ENCODE results near the gene KCNAB1. TPM values are rescaled to one million over a fixed set of nuclear protein-coding genes. Genes with fewer than 3 reads are reported as not detected.

Gene KCNAB1
- total and polyA plus RNA-seq, 10 of the 15 experiments (the other 5 are each of a cell fraction or from before 2014, with no cell fraction given): 0.11 to 0.69 (median 0.43) TPM; not detected in 6

DNA sequence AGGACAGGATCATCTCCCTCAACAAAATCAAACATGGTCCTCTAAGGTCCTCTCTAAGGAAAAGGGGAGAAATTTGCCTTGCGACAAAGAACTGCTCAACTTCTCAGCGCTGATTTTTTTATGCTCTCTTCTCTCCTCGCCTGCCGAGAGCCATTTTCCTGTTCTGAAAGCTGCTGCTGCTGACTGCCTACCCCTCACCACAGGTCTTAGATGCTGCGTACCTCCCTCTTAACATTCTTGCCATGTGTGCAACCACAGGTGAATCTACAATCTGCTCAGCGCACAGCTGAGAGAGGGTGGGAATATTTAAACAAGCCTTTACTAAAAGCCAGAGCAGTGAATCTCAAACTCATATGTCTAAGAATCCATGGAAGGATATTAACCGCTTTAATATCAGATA lies 223.8 kb downstream of the KCNAB1 start:
- Histone ChIP-seq H3K27me3 (replicated peaks in 1 of 2; ENCODE audit: control insufficient read depth in 2 of 2, insufficient read depth in 2 of 2, low read length in 1 of 2) (no peaks in the 10 kb centered on the region; a peak in 1 of 4 replicates), H3K79me2 (ENCODE audit: control insufficient read depth, insufficient read depth, low read length) (no peaks in the 10 kb centered on the region), H3K36me3 (ENCODE audit: control insufficient read depth in 2 of 2, insufficient read depth in 2 of 2, low read length in 1 of 2) (no peaks in the 10 kb centered on the region), H3K9ac (ENCODE audit: control insufficient read depth, insufficient read depth, low read length) (no peak overlapping the region), H3K4me1 (ENCODE audit: control insufficient read depth, insufficient read depth, low read length) (peaks cover 6% of the 10 kb centered on the region), H3K27ac (ENCODE audit: control insufficient read depth, insufficient read depth) (no peak overlapping the region), H2AFZ (ENCODE audit: control insufficient read depth, low read depth, low read length) (no peak overlapping the region), H3K4me2 (ENCODE audit: control insufficient read depth, insufficient read depth) (no peak overlapping the region), H3K4me3 (no peak overlapping the region), H3K9me3 (replicated peaks; ENCODE audit: control insufficient read depth, insufficient read depth, low read length) (no peaks in the 10 kb centered on the region), H4K20me1 (ENCODE audit: control insufficient read depth, insufficient read depth) (no peaks in the 10 kb centered on the region)
- ChIA-PET POLR2A (no interaction called here), CTCF (interaction anchor here (2.9 kb wide), 1 partner anchor 39 kb away, joined by 11 read pairs; no protein-coding TSS in a partner anchor), SMC1A (ENCODE audit: uncharacterized antibody, unreplicated experiment) (interaction anchor here (0.8 to 3.4 kb wide), 3 partner anchors 9 to 38 kb away, joined by 3 to 16 read pairs (median 3); no protein-coding TSS in a partner anchor), RAD21 (ENCODE audit: unreplicated experiment) (no interaction called here)
- no peak for FAIRE-seq
- ATAC-seq: no peak
- TF ChIP-seq LARP7 (IDR thresholded peaks at IDR 0.05) (no peak), USF1 (IDR thresholded peaks at IDR 0.05; ENCODE audit: borderline replicate concordance, extremely low read length, insufficient read depth, low read depth, low read length) (no peak), NR2C2 (IDR thresholded peaks at IDR 0.05; ENCODE audit: borderline replicate concordance, control insufficient read depth, insufficient read length, low read depth) (no peak), SREBF1 (IDR thresholded peaks at IDR 0.05; ENCODE audit: low read length) (no peak), HCFC1 (IDR thresholded peaks at IDR 0.05; ENCODE audit: low read length) (no peak), POU2F2 (IDR thresholded peaks at IDR 0.05; ENCODE audit: borderline replicate concordance, low read depth, low read length) (no peak), TARDBP (IDR thresholded peaks at IDR 0.05; ENCODE audit: borderline replicate concordance) (no peak), SIX5 (IDR thresholded peaks at IDR 0.05; ENCODE audit: low read depth, low read length, severe bottlenecking) (no peak), IKZF1 (conservative IDR thresholded peaks at IDR 0.05) (no peak), RB1 (IDR thresholded peaks at IDR 0.05; ENCODE audit: borderline replicate concordance) (no peak), KAT2A (conservative IDR thresholded peaks at IDR 0.05; ENCODE audit: control insufficient read depth, low read depth, low read length) (no peak), WRNIP1 (IDR thresholded peaks at IDR 0.05; ENCODE audit: borderline replicate concordance, low read depth, low read length) (no peak)
- TF ChIP-seq, protein P1, sequence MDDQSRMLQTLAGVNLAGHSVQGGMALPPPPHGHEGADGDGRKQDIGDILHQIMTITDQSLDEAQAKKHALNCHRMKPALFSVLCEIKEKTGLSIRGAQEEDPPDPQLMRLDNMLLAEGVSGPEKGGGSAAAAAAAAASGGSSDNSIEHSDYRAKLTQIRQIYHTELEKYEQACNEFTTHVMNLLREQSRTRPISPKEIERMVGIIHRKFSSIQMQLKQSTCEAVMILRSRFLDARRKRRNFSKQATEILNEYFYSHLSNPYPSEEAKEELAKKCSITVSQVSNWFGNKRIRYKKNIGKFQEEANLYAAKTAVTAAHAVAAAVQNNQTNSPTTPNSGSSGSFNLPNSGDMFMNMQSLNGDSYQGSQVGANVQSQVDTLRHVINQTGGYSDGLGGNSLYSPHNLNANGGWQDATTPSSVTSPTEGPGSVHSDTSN (IDR thresholded peaks at IDR 0.05; ENCODE audit: insufficient replicate concordance, low read depth, low read length): no peak
- TF ChIP-seq, protein P2, sequence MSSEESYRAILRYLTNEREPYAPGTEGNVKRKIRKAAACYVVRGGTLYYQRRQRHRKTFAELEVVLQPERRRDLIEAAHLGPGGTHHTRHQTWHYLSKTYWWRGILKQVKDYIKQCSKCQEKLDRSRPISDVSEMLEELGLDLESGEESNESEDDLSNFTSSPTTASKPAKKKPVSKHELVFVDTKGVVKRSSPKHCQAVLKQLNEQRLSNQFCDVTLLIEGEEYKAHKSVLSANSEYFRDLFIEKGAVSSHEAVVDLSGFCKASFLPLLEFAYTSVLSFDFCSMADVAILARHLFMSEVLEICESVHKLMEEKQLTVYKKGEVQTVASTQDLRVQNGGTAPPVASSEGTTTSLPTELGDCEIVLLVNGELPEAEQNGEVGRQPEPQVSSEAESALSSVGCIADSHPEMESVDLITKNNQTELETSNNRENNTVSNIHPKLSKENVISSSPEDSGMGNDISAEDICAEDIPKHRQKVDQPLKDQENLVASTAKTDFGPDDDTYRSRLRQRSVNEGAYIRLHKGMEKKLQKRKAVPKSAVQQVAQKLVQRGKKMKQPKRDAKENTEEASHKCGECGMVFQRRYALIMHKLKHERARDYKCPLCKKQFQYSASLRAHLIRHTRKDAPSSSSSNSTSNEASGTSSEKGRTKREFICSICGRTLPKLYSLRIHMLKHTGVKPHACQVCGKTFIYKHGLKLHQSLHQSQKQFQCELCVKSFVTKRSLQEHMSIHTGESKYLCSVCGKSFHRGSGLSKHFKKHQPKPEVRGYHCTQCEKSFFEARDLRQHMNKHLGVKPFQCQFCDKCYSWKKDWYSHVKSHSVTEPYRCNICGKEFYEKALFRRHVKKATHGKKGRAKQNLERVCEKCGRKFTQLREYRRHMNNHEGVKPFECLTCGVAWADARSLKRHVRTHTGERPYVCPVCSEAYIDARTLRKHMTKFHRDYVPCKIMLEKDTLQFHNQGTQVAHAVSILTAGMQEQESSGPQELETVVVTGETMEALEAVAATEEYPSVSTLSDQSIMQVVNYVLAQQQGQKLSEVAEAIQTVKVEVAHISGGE (CRISPR knock-in tag; IDR thresholded peaks at IDR 0.05): no peak
- TF ChIP-seq, protein P3, sequence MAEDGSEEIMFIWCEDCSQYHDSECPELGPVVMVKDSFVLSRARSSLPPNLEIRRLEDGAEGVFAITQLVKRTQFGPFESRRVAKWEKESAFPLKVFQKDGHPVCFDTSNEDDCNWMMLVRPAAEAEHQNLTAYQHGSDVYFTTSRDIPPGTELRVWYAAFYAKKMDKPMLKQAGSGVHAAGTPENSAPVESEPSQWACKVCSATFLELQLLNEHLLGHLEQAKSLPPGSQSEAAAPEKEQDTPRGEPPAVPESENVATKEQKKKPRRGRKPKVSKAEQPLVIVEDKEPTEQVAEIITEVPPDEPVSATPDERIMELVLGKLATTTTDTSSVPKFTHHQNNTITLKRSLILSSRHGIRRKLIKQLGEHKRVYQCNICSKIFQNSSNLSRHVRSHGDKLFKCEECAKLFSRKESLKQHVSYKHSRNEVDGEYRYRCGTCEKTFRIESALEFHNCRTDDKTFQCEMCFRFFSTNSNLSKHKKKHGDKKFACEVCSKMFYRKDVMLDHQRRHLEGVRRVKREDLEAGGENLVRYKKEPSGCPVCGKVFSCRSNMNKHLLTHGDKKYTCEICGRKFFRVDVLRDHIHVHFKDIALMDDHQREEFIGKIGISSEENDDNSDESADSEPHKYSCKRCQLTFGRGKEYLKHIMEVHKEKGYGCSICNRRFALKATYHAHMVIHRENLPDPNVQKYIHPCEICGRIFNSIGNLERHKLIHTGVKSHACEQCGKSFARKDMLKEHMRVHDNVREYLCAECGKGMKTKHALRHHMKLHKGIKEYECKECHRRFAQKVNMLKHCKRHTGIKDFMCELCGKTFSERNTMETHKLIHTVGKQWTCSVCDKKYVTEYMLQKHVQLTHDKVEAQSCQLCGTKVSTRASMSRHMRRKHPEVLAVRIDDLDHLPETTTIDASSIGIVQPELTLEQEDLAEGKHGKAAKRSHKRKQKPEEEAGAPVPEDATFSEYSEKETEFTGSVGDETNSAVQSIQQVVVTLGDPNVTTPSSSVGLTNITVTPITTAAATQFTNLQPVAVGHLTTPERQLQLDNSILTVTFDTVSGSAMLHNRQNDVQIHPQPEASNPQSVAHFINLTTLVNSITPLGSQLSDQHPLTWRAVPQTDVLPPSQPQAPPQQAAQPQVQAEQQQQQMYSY (CRISPR knock-in tag; IDR thresholded peaks at IDR 0.05): no peak
- in situ Hi-C loops (cut with MboI) (no loop called here), intact Hi-C loops (cut with micrococcal nuclease; ENCODE audit: unreplicated experiment) (loop anchor here (5.0 kb wide), 1 partner anchor 163 kb away; no protein-coding TSS in a partner anchor)
- BruUV-seq (replicated peaks): no TSS peak
- WGBS (ENCODE audit: insufficient coverage, insufficient replicate concordance, low lambda C conversion rate, missing lambda C conversion rate): 68% methylated on average over 7 of the region's 7 CpGs
- no peak for DNase-seq (ENCODE audit: low read depth, low spot score)
